H1 (cell line): ENCODE results near the gene VCP. TPM values are rescaled to one million over a fixed set of nuclear protein-coding genes. Genes with fewer than 3 reads are reported as not detected.

ENCODE experiments used
- BACH1 ChIP-seq: IDR thresholded peaks from 2 replicates; pipeline ENCODE4 v1.6.1; 2012; ENCODE audit warnings: low read length, improper control_type of control experiment
- BRCA1 ChIP-seq: IDR thresholded peaks from 2 replicates; pipeline ENCODE4 v1.6.1; 2012; ENCODE audit warnings: low read depth, low read length, improper control_type of control experiment
- CBX5 ChIP-seq: fragments of 300-800, 300-1000 bp; sonication (generic); IDR thresholded peaks from 2 replicates; pipeline ENCODE4 v1.7.1; 2016; ENCODE audit warnings: antibody characterized with exemption, low read length, low read depth
- CHD7 ChIP-seq: fragments of 300-600 bp; sonication (generic); IDR thresholded peaks from 2 replicates; pipeline ENCODE4 v1.7.1; 2012; ENCODE audit warnings: low read length, moderate library complexity, mild to moderate bottlenecking, inconsistent platforms; ENCODE audit not compliant: insufficient replicate concordance
- CREB1 ChIP-seq: IDR thresholded peaks from 2 replicates; pipeline ENCODE4 v1.6.1; 2012; ENCODE audit warnings: inconsistent platforms
- MAX ChIP-seq: IDR thresholded peaks from 2 replicates; pipeline ENCODE4 v1.6.1; 2012; ENCODE audit warnings: inconsistent platforms
- POLR2A ChIP-seq, 2 experiments: IDR thresholded peaks; 1 replicate in 1 of 2; 2 replicates in 1 of 2; pipeline ENCODE4 v1.6.1; 2011; ENCODE audit warnings: low read depth in 2 of 2, low read length in 2 of 2, mild to moderate bottlenecking in 2 of 2; ENCODE audit errors: control extremely low read depth in 1 of 2
- SAP30 ChIP-seq: fragments of 300-600 bp; sonication (generic); IDR thresholded peaks from 2 replicates; pipeline ENCODE4 v1.7.1; 2012; ENCODE audit warnings: low read length, moderate library complexity, mild to moderate bottlenecking, inconsistent platforms; ENCODE audit not compliant: insufficient read depth, insufficient replicate concordance
- TAF1 ChIP-seq: IDR thresholded peaks from 2 replicates; pipeline ENCODE4 v1.6.1; 2011; ENCODE audit warnings: mild to moderate bottlenecking, low read depth, low read length
- TEAD4 ChIP-seq: IDR thresholded peaks from 2 replicates; pipeline ENCODE4 v1.6.1; 2012; ENCODE audit warnings: low read depth, low read length, inconsistent platforms, mixed read lengths
- polyA plus RNA-seq, 7 experiments: library from polyadenylated mRNA; depleted of rRNA in 3 of 7; stranded (reverse) in 5 of 7; unstranded in 2 of 7; fragments of >200 nt in 5 of 7; fragments of 200-250 nt in 2 of 7; gene quantifications; 1 replicate in 5 of 7; 2 replicates in 1 of 7; 4 replicates in 1 of 7; pipeline versions ENCODE4 v1.2.1 to v1.2.3, GENCODE V29; 2011 to 2013; ENCODE audit warnings: missing spikeins in 2 of 7, mixed read lengths in 2 of 7
- total RNA-seq: library from RNA; stranded (reverse); fragmentation: NEBNext Ultra II Directional; extraction: Animal tissue kit (Norgen Biotek cat#: 25700); gene quantifications from 2 replicates; pipeline ENCODE4 v1.2.1, GENCODE V29; 2021

The VCP gene
- total and polyA plus RNA-seq, 2 of the 8 experiments (the other 6 are each of a cell fraction or from before 2014, with no cell fraction given), result 173 to 375 TPM

DNA sequence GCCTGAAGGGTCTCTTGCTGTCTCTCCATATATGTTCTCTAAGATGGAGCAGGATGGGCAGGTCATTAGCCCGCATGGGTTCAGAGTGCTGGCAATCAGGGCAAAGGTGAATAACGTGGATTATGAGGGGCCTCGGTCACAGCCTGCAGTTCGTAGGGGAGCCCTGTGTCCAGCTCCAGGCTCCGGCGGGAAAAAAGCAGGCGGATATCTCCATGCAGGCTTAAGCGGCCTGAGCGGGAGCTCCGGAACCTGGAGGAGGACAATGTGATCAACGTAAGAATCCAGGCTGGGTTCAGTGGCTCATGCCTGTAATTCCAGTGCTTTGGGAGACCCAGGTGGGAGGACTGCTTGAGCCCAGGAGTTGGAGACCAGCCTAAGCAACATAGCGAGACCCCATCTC, 32.7 kb upstream of the VCP start (continued):
- no peak for TF ChIP-seq CHD7
- TF ChIP-seq MAX, result no peak
- no peak for TF ChIP-seq CBX5
- TF ChIP-seq TAF1, result no peak
- TF ChIP-seq BACH1, result no peak
- TF ChIP-seq BRCA1, result no peak
- TF ChIP-seq CREB1, result no peak
- TF ChIP-seq TEAD4, result no peak
- no peak for TF ChIP-seq POLR2A (IDR thresholded peaks at IDR 0.05; ENCODE audit: control extremely low read depth in 1 of 2, low read depth in 2 of 2, low read length in 2 of 2)
- no peak for TF ChIP-seq SAP30
